HG02870 (cell line): ENCODE measurements around the gene CACNA1B.
"Not testable (repeated sequence)": the region's sequence is repeated elsewhere in the genome, so short reads cannot be mapped to it uniquely, and the experiment has no call there.

ENCODE experiments used
- ATAC-seq: cut with Tn5 transposase; IDR thresholded peaks from one replicate; pipeline ENCODE4 v1.9.1; 2021; ENCODE audit warnings: mild to moderate bottlenecking, moderate library complexity; ENCODE audit not compliant: unreplicated experiment

Gene CACNA1B

DNA sequence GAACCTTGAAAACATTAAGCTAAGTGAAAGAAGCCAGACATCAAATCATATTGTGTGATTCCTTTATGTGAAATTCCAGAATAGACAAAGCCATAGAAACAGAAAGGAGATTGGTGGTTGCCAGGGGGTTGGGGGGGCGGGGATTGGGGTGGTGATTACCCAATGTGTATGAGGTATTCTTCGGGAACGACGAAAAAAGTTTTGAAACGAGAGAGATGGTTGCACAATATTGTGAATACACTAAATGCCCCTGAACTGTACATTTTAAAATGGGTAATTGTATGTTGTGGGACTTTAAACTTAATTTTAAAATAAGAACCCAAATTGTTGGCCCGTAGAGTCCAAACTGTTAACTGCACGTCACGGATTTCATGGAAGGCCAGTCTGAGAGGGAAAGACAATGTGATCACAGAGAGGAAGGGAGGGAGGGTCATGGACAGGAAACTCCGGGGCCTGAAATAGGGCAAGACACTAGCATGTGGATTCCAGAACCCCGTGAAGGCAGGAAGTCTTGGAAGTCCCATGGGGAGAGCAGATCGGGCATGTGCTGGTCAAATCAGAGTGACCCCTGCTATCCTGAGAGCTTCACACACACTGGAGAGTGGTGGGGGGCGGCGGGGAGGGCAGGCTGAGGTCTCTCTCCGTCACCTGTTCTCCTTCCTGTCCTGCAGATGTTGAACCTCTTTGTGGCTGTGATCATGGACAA, 218.4 kb downstream of the CACNA1B start:
- ATAC-seq = no peak

DNA sequence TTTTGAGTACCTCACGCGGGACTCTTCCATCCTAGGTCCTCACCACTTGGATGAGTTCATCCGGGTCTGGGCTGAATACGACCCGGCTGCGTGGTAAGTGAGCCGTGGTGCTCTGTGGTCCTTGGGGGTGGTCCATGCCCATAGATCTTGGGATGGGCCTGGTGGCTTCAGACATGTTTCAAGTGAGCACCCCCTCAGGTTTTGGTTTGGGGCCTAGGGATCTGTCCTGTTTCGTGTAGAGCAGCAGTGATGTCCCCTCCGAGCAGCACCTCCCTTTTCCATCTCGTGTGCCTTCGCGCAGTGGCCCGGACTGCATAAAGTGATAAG, 218.9 kb downstream of the CACNA1B start:
- no peak for ATAC-seq

DNA sequence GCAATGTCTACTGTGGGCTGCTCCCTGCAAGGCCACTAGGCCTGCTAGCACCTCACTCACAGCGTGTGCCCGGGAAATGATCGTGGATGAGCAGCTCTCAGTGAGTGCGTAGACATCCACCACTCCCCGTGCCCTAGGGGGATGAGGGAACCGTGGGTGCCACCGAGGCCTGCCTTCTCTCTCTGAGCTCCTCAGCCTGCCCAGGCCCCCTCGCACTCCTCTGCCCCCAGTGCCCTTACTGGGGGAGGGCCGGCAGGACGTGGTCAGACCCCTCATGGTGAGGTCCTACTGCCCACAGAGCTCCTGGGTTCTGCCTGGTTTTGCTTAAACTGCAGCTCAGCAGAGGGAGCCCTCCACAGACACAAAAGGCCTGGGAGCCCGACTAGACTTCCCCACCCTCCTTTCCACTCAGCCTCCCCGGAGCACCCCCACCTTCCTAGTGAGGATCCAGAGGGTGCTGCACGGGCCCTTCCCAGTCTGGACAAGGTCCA, 220.0 kb downstream of the CACNA1B start:
- no peak for ATAC-seq

DNA sequence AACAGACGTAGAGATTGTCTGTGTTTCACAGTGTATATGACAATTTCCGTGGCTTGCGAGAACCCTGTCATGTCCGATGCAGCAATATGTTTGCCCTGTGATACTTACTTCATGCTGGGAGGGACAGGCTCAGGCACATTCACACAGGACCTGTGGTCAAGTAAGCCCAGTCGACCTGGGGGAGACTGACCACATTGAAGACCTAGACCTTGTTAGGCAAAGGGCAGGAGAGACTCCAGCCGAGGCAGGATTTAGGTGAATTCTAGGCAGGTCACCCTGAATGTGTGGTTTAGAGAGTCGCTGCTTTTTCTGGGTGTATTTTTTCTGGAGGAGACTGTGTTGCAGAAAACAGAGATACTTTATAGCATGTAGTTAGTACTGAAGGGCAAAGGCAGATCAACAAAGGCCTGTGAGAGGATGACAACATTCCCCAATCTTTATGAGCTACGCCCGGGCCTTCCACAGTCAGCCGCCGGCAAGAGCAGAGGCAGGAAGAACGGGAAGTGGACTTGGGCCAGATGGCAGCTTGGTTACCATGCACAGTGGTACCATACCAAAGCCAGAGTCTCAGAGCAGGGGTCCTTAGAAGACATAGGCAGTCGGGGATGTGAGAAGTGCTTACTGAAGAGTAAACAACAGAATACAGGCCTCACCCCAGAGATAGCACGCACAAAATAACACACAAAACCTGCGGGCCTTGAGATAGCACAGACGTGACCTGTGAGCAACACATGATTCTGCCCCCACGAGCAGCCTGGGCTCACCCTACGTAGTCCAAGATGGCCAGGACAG, 220.7 kb downstream of the CACNA1B start:
- no peak for ATAC-seq

DNA sequence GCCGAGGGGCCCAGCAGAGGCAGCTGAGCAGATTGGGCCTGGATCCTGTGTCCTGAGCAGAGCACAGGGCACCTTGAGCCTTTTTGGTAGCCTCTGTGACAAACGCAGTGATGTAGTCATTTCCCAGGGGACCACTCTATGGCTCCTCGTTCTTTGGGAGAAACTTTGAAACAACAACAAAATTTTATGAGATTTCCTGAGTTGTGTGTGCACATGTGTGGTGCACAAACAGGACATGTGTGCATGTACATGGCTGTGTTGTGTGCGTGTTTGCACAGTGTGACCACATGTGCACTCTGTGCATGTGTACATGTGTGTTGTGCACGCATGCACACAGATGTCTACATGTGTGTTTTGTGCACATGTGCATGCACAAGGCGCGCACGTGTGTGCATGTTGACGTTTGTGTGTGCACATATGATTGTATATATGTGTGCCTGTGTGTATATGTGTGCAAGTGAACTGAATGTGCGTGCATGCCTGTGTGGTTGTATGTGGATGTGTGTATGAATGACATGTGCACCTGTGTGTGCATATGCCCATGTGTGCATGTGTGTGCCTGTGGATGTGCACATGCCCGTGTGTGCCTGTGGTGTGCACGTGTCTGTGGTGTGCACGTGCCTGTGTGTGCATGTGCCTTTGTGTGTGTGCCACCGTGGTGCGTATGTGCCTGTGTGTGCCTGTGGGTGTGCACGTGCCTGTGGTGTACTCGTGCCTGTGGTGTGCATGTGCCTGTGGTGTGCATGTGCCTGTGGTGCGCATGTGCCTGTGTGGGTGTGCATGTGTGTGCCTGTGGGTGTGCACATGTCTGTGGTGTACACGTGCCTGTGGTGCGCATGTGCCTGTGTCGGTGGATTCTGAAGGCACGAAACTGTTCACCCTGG, 221.6 kb downstream of the CACNA1B start:
- ATAC-seq = no peak

DNA sequence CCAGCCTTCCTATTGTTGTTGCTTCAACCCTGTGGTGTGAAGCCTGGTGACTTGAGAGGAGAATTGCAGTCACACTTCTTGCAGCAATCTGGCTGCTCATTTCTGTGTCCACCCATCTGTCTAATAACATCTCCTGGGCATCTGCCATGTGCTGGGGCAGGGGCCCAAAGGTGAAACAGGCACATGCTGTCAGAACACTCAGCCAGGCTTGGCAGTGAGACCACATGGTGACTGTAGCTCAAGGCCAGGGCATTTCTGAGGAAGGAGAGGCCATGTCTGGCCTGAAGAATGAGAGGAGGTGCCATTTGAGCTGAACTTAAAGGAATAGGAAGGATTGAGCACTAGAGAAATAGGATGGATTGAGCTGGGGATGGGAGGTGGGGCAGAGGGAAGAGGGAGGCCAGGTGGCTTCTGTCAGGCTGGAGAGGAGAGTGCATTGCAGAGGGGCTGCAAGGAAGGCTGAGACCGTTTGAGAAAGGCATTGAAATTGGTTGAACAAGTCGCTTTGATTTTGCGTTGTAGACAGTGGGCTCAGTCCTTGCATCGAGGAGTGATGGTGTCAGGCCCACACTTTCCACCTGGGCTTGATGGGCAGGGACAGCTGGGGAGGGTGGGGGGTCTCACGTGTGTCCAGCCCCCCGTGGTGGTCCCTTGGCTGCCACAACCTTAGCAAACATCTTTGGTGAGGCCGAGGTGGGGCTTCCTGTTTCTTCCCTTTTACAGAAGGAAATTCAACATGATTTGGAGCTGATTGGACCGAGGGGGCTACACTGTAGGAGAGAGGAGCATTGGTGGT, 222.4 kb downstream of the CACNA1B start:
- no peak for ATAC-seq

DNA sequence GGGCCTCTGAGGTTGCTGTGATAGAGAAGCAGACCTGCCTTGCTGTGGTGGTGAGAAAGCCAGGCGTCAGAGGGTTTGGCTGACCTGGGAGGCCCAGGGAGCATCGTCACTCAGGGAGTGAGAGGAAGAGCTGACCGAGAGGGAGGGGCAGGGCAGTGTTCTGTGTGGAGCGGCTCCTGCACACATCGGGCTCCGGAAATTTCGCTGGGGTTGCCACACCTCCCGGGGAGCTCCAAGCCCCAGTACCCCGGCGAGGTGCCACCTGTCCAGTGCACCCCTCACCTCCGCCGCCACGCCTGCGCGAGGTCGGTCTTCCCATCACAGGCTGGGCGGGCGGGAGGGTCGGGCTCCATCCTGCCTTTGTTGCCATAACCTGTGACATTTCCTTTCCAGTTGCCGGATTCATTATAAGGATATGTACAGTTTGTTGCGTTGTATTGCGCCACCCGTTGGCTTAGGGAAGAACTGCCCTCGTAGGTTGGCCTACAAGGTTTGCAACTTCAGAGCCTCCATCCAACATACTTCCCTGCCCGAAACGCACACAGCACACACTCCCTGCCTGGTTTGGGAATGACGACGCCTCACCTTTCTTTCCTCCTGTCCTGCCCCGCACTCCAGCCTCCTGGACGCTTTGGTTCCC, 223.2 kb downstream of the CACNA1B start:
- ATAC-seq = no peak

DNA sequence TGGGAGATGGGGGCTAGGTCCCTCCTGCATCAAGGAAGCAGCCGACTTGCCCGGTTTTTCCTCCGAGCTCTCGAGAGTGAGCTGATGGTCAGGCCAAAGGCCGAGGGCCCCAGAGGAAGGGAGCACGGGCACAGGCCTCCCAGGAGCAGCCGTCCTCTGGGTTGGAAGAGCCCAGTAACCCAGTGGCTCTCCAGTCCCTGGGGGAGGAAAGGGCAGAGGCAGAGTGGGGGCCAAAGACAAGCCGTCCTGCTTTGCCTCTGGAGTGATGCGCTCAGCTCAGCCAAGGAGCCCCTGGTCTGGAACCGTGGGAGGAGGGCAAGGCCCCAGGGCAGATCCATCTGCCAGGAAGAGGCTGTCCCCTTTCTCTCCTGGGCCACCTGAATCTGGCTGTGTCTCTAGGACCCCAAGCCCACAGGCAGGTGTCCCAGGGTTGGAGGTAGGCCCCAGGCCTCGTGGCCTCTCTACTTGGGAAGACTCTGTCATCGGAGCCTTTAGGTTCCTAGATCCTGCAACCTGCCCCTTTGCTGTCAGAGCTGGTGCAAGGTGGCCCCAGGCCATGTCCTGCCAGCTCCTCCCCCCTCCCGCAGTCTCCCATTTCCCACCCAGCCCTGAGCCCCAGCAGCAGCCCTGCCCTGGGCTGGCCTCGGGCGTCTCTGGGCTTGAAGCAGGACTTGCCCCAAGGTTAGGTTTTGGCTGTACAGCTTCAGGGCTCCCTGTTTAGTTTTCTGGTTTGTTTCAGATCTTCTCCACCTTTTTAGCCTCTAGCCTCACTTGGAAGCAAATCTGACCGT, 224.1 kb downstream of the CACNA1B start:
- ATAC-seq = no peak

DNA sequence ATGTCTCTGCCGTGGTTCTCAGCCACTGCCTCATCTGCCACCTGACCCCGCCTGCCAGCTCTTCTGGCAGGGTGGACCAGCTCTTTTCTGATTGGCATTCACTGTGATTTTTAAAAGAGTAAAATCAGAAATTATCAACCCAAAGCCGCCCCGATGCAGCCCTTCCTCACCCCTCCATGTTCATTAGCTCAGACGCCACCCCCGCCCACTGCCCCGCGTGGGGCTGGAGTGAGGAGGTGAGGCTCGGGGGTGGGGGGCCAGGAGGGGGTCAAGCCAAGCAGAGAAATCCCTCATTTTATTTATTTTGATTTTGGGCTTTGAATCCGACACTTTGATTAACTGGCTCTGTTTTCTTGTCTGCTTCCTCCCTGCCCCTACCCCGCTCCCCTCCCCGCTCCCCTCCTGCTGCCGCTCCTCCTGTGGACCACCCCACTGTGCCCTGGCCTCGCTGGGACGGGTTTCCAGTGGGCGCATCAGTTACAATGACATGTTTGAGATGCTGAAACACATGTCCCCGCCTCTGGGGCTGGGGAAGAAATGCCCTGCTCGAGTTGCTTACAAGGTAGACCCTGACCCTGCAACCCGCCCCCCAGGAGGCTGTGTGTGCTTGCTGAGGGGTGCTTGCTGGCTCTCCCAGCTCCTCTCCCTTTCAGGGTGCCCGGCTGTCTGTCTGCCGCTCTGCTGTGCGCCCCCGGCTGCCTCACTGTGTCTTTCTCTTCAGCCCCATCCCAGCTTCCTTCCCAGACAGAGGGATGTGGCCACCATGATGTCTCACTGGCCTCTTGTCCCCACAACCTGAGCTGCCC, 224.9 kb downstream of the CACNA1B start:
- no peak for ATAC-seq

DNA sequence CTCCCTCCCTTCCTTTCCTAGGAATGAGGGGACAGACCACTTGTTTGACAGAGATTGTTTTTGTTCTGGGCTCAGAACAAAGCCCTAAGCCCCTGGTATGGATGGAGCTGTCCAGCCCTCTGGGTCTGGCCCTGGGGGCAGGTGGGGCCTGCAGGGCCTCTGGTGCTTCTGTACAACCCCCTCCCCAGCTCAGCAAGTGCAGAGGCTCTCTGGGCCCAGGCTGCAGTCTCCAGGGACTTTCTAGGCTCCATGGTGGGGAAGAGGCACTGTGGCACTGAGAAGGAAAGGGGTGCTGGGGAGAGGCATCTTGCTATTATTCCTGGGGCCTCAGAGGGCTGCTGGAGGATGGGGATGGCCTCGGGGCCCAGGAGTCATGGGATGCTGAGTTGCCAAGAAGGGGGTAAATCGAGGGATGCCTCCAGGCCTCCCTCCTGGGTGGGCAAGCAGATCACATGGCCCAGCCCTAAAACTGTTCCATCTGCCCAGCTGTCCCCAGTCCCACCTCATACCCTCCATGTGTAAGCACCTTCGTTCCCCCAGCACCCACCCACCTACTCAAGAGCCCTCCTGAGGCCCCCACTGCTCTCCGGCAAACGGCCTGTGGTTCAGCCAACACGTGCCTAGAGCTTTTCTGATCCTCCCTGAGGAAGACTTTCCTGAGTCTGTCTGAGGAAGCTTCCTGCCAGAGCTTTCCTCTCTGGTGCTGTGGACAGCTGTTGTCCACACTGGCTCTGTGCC, 225.7 kb downstream of the CACNA1B start:
- no peak for ATAC-seq

DNA sequence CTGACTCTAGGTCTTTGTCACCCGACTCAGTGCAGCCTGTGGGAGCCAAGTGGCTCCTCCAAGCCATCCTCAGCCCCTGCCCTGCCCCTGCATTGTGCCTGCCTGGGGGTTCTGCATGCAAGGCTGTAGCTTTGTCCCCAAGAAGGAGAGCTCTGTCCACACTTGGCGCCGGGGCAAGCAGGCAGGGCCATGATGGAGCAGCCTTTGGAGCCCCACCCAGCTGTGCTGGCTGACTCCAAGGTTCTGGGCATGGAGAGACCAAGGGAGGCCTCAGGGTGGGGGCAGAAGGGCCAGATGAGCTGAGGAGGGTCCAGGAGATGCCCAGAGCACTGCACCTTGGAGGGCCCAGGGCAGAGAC, 226.2 kb downstream of the CACNA1B start:
- ATAC-seq = no peak

DNA sequence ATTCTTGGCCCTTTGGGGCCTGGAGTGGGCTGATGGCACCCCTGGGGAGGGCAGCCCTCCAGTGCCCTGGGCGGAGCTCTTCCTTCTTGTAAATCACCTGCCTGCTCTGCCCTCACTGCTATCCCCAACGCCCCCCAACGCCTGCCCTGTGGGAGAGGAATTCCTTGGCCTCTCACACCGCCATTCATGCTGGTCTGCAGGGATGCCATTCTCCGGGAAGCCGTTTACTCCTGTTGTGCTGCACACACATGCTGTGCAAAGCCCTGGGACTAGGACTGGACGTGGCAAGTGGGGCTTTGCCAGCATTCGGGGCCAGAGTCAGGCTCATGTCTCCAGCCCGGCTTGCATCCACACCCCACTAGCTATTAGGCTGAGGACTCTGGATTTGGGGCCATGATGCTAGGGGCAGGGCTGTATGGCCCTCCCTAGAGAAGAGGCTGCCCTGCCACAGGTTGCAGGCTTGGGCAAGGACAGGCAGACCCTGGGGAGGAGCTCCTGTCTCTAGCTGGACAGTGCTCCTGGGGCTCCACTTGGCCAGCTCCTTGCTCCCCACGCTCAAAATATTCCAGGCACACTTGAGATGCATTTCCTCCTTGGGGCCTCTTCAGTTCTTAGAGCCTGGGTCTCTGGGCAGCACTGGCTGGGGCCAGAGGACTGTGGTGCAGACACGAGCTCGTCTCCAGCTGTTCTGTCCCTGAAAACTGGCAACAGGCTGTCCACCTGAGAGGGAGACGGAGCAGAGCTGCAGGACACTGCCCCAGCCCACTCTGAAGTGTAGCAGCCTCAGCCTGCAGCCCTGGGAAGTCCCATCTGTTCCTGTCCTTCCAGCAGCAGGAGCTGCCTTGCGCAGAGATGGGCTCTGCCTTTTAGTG, 226.9 kb downstream of the CACNA1B start:
- ATAC-seq = no peak

DNA sequence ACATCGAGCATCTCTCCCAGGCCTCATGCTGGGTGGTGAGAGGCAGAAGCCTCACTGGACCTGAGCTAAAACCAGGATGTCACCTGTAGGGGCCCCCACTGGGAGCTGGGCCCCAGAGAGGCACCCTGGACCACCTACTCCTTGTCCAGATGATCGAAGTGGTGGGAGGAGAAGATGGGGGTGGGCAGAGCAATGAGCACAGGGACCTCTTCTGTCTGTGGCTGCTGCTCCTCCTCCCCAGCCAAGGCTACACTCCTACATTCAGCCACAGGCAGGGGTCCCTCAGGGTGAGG, 227.5 kb downstream of the CACNA1B start:
- no peak for ATAC-seq

DNA sequence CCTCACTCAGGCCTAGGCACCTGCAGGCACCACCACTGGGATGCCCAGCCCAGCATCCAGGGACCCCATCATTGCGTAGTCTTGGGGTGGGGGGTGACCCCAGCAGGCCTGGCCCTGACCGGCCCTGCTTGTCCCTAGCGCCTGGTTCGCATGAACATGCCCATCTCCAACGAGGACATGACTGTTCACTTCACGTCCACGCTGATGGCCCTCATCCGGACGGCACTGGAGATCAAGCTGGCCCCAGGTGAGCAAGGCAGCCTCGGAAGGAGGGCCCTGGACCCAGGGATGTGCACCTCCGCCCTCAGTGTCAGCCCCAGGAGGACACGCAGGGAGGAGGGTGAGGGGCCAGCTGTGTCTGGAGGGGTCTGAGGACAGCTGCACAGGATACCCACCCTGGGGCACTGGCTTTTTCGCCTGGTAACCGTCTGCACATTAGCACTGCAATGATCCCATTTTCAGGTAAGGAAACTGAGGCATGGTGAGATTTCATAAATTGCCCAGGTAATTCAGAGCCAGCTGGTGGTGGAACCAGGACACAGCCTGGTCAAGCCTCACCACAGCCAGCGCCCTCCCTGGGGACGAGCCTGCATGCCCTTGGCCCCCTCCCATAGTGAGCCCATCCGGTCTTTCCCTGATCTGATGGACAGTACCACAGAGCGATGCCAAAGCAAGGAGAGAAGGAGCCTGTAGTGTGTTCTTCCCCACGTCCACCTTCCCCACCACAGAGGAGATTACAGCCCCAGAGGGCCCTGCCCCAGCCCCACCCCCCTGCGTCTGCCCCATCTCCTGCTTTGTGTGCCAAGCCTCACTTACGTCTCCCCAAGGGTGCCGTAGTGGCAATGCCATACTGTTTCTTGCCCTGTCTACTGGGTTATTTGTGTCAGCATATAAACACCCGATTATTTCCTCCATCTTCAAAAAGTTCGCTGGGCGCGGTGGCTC, 228.3 kb downstream of the CACNA1B start:
- ATAC-seq = no peak

DNA sequence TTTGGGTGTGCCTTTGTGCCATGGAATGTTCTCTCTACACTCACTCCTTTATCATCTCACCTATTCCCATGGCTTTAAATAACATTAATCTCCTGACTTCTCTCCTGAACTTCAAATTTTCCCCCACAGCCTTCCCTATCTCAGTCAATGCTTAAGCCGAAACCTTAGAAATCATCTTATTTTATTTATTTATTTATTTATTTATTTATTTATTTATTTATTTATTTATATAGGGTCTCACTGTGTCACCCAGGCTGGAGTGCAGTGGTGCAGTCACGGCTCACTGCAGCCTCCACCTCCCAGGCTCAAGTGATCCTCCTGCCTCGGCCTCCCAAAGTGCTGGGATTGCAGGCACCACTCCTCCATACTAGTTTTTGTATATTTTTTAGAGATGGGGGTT, 229.5 kb downstream of the CACNA1B start:
- ATAC-seq = not testable (repeated sequence)

DNA sequence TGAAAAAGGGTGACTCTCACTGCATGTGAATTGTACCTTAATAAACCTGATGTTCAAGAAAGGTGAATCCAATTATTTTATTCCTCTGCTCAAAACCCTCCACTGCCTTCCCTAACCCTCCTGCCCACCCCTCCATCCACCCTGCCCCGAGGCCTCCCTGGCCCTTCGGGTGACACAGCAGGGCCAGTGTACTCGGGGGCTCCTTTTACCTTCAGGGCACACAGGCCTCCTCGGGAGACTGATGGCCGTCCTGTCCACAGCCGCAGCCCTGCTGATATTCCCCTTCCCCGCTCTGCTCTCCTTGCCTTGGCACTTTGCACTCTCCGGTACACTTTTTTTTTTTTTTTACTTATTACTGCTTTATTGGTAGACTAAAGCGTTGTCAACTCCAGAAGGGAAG, 234.0 kb downstream of the CACNA1B start:
- no peak for ATAC-seq
